Immature natural killer cell (primary cell): ENCODE results near the gene USP48. TPM values are rescaled to one million over a fixed set of nuclear protein-coding genes. Genes with fewer than 3 reads are reported as not detected.
"Not testable (repeated sequence)": the region's sequence is repeated elsewhere in the genome, so short reads cannot be mapped to it uniquely, and the experiment has no call there.

Experiments used
- DNase-seq, 3 donors: peaks; one replicate each; pipeline ENCODE4 v3.0.0; 2022; ENCODE audit warnings: mixed read lengths in 1 of 3
- H3K27ac Mint-ChIP-seq, 6 donors: one replicate each; pipeline ENCODE4 v1.8.0; 2020; ENCODE audit warnings: mixed read lengths in 6 of 6, mild to moderate bottlenecking in 5 of 6, inconsistent platforms in 4 of 6, moderate library complexity in 3 of 6
- H3K27me3 Mint-ChIP-seq, 3 donors: one replicate each; pipeline ENCODE4 v1.8.0; 2020 to 2021; ENCODE audit warnings: low read depth in 3 of 3, mild to moderate bottlenecking in 3 of 3, mixed read lengths in 3 of 3, moderate library complexity in 3 of 3, inconsistent platforms in 1 of 3
- H3K36me3 Mint-ChIP-seq, 3 donors: one replicate each; pipeline ENCODE4 v1.8.0; 2020; ENCODE audit warnings: mixed read lengths in 3 of 3, inconsistent platforms in 2 of 3, mild to moderate bottlenecking in 2 of 3
- H3K4me1 Mint-ChIP-seq, 2 donors: one replicate each; pipeline ENCODE4 v1.8.0; 2020; ENCODE audit warnings: inconsistent platforms in 2 of 2, mild to moderate bottlenecking in 2 of 2, mixed read lengths in 2 of 2, moderate library complexity in 1 of 2
- H3K4me3 Mint-ChIP-seq, 5 donors: one replicate each; pipeline ENCODE4 v1.8.0; 2020; ENCODE audit warnings: mild to moderate bottlenecking in 5 of 5, mixed read lengths in 5 of 5, inconsistent platforms in 3 of 5, moderate library complexity in 3 of 5
- H3K9me3 Mint-ChIP-seq, 6 donors: one replicate each; pipeline ENCODE4 v1.8.0; 2020; ENCODE audit warnings: mild to moderate bottlenecking in 6 of 6, mixed read lengths in 6 of 6, inconsistent platforms in 4 of 6, moderate library complexity in 3 of 6
- polyA plus RNA-seq, 3 donors: library from polyadenylated mRNA; unstranded; fragments of 300-500 nt; fragmentation: Illumina TruSeq; gene quantifications; one replicate each; pipeline ENCODE4 v1.2.3, GENCODE V29; 2021

USP48 gene
- polyA plus RNA-seq, 3 donors from 2014 or later = 24.9 to 31.8 (median 26.3) TPM

DNA sequence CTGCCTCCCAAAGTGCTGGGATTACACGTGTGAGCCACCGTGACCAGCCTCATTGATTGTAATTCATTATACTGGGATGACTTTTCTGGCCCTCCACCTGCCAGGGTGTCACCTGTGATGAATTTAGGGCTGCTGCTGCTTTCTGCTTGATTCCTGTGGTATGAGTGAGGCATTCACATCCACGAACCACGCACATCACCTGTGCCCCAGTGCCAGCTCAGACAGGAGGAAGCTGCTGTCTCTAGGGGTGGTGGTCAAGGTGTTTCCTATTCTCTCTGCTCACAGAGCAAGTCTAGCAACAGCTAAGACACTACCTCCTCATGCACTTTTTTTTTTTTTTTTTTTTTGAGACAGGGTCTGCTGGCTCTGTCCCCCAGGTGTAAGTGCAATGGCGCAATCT, 16.8 kb upstream of the USP48 start:
- Mint-ChIP-seq H3K27me3 (peaks cover 0 to 3% (median 2%) of the 10 kb centered on the region in 3 donors), H3K4me3 (no peak overlapping the region), H3K36me3 (no peaks in the 10 kb centered on the region), H3K4me1 (no peaks in the 10 kb centered on the region), H3K27ac (no peak overlapping the region), H3K9me3 (no peaks in the 10 kb centered on the region)
- DNase-seq = no peak

DNA sequence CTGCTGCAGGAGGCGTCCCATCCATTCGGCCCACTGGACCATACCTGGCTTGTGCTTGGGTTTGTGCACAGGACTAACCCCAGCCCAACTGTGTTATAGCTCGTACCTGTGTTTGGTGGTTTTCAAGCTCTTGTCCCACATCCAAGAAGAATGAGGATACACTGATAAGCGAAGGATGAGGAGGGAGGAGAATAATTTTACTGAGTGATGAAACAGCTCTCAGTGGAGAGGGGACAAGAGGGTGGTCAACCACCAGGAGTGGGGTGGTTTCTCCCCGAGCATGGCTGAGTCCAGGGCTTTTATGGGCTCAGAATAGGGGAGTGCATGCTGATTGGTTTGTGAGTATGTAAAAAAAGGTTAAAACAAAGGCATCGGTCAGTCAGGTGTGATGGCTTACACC, 12.1 kb upstream of the USP48 start:
- Mint-ChIP-seq H3K9me3 (no peaks in the 10 kb centered on the region), H3K36me3 (no peaks in the 10 kb centered on the region)

DNA sequence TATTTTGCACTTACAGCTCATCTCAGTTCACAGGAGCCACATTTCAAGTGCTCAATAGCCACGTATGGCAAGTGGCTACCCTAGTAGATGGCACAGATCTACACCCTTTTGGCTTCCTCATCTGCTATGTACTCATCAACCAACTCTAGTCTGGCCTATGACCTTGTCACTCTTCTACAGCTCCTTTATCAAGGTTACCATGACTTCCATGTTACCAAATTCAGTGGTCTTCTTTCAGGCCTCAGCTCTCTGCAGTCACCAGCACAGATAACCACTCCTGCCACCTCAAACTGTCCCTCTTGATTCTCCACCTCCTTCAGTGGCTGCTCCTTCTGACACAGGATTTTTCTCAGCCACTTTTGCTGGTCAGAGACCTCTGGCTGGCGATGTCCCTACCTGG, 11.7 kb upstream of the USP48 start:
- no peaks in the 10 kb centered on the region for H3K9me3 Mint-ChIP-seq
- H3K4me1 Mint-ChIP-seq = peaks cover 15 to 21% of the 10 kb centered on the region in 2 donors
- H3K36me3 Mint-ChIP-seq = no peaks in the 10 kb centered on the region
- no peak overlapping the region for H3K27ac Mint-ChIP-seq
- H3K4me3 Mint-ChIP-seq = no peak overlapping the region
- H3K27me3 Mint-ChIP-seq = peaks cover 0 to 4% (median 0%) of the 10 kb centered on the region in 3 donors
- no peak for DNase-seq

More for the DNA sequence above, 12.1 kb upstream of the USP48 start:
- Mint-ChIP-seq H3K4me1 (peaks cover 11 to 17% of the 10 kb centered on the region in 2 donors), H3K27ac (no peak overlapping the region), H3K27me3 (peaks cover 0 to 4% (median 0%) of the 10 kb centered on the region in 3 donors), H3K4me3 (no peak overlapping the region)
- no peak for DNase-seq

DNA sequence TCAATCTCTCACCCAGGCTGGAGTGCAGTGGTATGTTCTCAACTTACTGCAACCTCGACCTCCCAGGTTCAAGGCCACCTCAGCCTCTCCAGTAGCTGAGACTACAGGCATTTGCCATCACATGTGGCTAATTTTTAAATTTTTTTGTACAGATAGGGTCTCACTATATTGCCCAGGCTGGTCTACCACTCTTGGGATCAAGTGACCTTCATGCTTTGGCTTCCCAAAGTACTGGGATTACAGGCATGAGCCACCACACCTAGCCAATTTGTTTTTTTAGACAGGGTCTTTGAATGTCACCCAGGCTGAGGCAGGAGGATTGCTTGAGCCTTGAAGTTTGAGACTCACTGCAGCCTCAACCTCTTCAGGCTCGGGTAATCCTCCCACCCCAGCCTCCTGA, 10.2 kb upstream of the USP48 start:
- DNase-seq = no peak
- Mint-ChIP-seq H3K9me3 (no peaks in the 10 kb centered on the region), H3K36me3 (no peaks in the 10 kb centered on the region), H3K27ac (no peak overlapping the region), H3K4me3 (no peak overlapping the region), H3K27me3 (peaks cover 0 to 4% (median 0%) of the 10 kb centered on the region in 3 donors), H3K4me1 (peaks cover 15 to 21% of the 10 kb centered on the region in 2 donors)

DNA sequence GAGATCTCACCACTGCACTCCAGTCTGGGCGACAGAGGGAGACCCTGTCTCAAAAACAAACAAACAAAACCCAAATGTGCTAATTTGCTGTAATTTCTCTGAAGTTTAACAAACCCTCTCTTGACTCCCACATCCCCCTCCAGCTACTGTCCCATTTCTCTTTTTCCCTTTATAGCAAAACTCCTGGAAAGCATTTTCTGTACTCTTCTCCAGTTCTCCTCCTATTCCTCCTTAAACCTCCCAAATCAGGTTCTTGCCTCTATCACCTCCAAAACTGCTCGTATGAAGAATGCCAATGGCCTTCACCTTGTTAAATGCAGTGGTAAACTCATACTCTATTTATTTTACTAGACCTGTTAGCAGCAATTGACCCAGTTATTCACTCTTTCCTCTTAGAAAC, 3.7 kb upstream of the USP48 start:
- H3K9me3 Mint-ChIP-seq = no peaks in the 10 kb centered on the region
- H3K36me3 Mint-ChIP-seq = no peaks in the 10 kb centered on the region
- peaks cover 22 to 31% of the 10 kb centered on the region in 2 donors for H3K4me1 Mint-ChIP-seq
- H3K27me3 Mint-ChIP-seq = peaks cover 11 to 22% (median 16%) of the 10 kb centered on the region in 3 donors
- H3K4me3 Mint-ChIP-seq = no peak overlapping the region
- no peak for DNase-seq
- peak overlapping the region in 1 of 6 donors; percentile 19 for H3K27ac Mint-ChIP-seq

DNA sequence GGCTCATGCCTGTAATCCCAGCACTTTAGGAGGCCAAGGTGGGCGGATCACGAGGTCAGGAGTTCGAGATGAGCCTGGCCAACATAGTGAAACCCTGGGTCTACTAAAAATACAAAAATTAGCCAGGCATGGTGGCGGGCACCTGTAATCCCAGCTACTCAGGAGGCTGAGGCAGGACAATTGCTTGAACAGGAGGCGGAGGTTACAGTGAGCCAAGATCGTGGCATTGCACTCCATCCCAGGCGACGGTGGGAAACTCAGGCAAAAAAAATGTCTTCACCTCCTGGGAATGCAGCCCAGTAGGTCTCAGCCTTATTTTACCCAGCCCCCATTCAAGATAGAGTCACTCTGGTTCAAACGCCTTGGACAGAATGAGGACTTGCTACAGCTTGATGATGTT, 2.8 kb upstream of the USP48 start:
- H3K4me1 Mint-ChIP-seq = peaks cover 22 to 27% of the 10 kb centered on the region in 2 donors
- not testable (repeated sequence) for H3K9me3 Mint-ChIP-seq, H3K4me3 Mint-ChIP-seq, H3K36me3 Mint-ChIP-seq, DNase-seq, H3K27ac Mint-ChIP-seq
- peaks cover 11 to 22% (median 16%) of the 10 kb centered on the region in 3 donors for H3K27me3 Mint-ChIP-seq

DNA sequence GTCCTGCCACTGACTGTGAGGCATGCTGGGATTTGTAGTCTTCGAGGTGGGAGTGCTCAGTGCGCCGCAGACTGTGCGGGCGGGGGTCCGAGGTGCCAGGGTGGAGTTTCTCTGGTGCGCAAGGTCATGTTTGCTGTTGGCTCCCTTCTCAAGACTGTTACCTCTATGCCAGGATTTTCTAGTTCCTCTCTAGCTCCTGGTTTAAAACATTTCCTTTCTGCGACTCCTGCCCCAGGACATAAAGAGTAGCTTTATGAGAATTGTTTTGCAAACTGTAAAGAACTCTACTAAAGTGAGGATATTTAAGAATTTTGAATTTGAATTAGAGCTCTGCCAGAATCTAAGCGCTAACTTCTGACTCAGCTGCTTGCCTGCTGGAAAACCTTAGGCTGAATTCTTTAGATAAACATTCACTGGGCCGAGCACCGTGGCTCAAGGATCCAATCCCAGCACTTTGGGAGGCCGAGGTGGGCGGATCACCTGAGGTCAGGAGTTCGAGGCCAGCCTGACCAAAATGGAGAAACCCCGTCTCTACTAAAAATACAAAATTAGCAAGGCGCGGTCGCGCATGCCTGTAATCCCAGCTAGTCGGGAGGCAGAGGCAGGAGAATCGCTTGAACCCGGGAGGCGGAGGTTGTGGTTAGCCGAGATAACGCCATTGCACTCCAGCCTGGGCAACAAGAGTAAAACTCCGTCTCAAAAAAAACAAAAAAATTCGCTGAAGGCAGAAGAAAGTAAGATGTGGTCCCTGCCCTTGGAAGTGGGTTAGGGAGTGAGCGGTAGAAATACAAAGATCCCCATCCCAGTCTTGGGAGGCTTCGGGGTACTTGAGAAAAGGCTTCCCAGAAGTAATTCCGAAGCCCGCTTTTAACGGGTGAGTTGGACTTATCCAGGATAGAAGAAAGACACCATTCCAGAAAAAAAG, 992 bp upstream of the USP48 start:
- no peak for DNase-seq
- Mint-ChIP-seq H3K27ac (peak overlapping the region; percentile 100), H3K9me3 (no peaks in the 10 kb centered on the region), H3K4me1 (peaks cover 29 to 35% of the 10 kb centered on the region in 2 donors), H3K27me3 (peaks cover 11 to 20% (median 16%) of the 10 kb centered on the region in 3 donors), H3K36me3 (no peaks in the 10 kb centered on the region), H3K4me3 (peak overlapping the region; percentile 94 to 99 (median 99))

DNA sequence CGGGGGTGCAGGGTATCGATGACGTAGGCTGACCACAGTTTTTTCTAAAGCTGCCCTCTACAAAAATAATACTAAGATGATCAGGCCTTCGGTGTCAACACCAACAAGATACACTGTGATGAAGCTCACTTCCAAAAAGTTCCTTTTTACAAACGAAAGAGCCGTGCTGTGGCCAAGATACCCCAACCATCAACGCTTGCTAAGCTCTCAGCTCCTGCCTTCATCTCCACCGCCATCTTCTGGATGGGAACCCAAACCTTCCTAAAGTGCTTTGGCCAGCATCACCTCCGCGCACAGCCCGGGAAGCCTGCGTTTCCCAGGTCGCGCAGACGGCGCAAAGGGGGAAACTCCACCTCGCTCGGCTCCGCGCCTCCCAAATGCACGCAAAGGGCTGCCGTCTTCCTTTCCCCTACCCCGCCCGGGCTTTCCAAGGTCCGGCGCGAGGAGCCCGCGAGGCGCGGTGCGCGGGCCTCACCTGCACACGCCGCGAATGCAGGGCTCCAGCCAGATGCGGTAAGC, 541 bp downstream of the USP48 start:
- Mint-ChIP-seq H3K27me3 (peaks cover 11 to 20% (median 16%) of the 10 kb centered on the region in 3 donors), H3K4me3 (peak overlapping the region; percentile 94 to 99 (median 99)), H3K36me3 (no peaks in the 10 kb centered on the region), H3K4me1 (peaks cover 34 to 46% of the 10 kb centered on the region in 2 donors), H3K9me3 (no peaks in the 10 kb centered on the region), H3K27ac (peak overlapping the region; percentile 82 to 100 (median 97))
- peak; percentile 60 to 69 (median 61) for DNase-seq

DNA sequence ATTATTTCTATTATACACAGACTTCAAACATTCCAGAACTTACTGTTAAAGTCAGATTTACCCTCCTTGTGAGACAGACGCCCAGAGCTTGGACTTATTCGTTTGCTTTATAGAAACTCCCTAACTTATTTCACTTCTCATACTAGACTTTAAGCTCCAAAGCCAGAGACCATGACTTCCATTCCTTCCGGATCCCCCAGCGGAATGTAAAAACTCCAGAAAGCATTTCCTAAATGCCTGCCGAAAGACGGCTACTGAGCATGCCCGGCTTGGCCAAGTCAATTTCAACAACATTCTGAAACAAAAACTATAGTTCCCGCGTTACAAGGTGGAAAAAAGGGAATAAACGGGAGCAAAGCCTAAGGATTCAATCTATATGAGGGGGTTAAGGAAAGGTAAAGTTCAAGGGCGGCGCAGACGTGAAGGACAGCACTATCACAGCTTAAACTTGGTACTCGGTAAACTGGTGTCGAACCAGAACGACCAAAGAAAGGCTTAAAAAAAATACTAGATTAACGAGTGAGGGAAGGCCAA, 1.1 kb downstream of the USP48 start:
- Mint-ChIP-seq H3K27ac (peak overlapping the region; percentile 82 to 100 (median 97)), H3K9me3 (no peaks in the 10 kb centered on the region)

DNA sequence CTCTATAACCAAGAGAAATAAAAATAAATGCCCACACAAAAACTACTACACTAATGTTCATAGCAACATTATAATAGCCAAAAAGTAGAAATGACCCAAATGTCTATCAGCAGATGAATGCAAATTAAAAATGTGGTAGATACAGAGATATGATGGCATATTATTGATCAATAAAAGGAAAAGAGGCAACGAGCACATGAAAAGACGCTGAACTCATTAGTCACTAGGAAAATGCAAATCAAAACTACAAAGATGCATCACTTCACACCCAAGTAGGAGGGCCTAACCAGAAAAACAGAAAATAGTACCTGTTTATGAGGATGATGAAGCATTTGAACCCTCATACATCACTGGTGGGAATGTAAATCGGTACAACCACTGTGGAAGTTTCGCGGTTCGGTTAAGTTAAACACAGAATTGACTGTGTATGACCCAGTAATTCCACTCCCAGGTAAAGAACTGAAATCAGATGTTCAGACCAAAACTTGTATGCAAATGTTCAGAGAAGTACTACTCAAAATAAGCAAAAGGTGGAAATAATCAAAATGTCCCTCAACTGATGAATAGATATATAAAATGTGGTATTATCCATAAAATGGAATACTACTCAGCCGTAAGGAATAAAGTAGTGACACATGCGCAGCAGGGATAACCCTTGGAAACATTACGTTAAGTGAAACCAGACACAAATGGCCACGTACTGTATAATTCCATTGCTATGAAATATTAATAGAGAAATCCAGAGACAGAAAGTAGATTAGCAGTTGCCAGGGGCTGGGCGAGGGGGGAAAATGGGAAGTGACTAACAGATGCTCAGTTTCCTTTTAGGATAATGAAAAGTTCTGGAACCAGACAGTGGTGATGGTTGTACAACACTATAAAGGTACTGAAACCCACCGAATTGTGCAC, 3.1 kb downstream of the USP48 start:
- H3K9me3 Mint-ChIP-seq = no peaks in the 10 kb centered on the region
- peaks cover 11 to 17% (median 11%) of the 10 kb centered on the region in 3 donors for H3K27me3 Mint-ChIP-seq
- H3K27ac Mint-ChIP-seq = peak overlapping the region; percentile 24 to 74 (median 52)
- H3K36me3 Mint-ChIP-seq = no peaks in the 10 kb centered on the region
- DNase-seq = no peak
- H3K4me3 Mint-ChIP-seq = peak overlapping the region in 4 of 5 donors; percentile 7 to 67 (median 40)
- H3K4me1 Mint-ChIP-seq = peaks cover 50 to 65% of the 10 kb centered on the region in 2 donors

More for the DNA sequence above, 1.1 kb downstream of the USP48 start:
- peak in 1 of 3 donors; percentile 9 for DNase-seq
- peaks cover 11 to 20% (median 14%) of the 10 kb centered on the region in 3 donors for H3K27me3 Mint-ChIP-seq
- peaks cover 37 to 50% of the 10 kb centered on the region in 2 donors for H3K4me1 Mint-ChIP-seq
- H3K4me3 Mint-ChIP-seq = peak overlapping the region; percentile 94 to 99 (median 99)
- H3K36me3 Mint-ChIP-seq = no peaks in the 10 kb centered on the region

DNA sequence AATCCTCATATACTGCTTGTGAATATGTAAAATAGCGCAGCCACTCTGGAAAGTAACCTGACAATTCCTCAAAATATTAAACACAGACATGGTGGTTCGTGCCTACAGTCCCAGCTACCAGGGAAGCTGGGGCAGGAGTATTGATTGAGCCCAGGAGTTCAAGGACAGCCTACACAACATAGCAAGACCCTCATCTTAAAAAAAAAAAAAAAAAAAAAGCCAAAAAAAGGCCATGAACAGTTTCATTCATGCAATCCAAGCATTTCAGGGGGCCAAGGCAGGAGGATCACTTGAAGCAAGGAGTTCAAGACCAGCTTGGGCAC, 4.6 kb downstream of the USP48 start:
- H3K27me3 Mint-ChIP-seq = peaks cover 6 to 13% (median 7%) of the 10 kb centered on the region in 3 donors
- H3K4me3 Mint-ChIP-seq = no peak overlapping the region
- H3K36me3 Mint-ChIP-seq = no peaks in the 10 kb centered on the region
- H3K9me3 Mint-ChIP-seq = no peaks in the 10 kb centered on the region
- no peak for DNase-seq
- H3K4me1 Mint-ChIP-seq = peaks cover 52 to 67% of the 10 kb centered on the region in 2 donors
- H3K27ac Mint-ChIP-seq = peak overlapping the region in 2 of 6 donors; percentile 3 to 77

DNA sequence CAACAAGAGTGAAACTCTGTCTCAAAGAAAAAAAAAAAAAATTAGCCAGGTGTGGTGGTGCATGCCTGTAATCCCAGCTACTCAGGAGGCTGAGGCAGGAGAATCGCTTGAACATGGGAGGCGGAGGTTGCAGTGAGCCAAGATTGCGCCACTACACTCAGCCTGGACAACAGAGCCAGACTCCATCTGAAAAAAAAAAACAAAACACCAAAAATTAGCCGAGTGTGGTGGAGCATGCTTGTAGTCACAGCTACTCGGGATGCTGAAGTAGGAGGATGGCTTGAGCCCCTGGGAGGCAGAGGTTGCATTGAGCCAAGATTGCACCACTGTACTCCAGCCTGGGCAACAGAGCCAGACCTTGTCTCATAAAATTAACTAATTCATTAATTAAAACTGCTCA, 6.0 kb downstream of the USP48 start:
- DNase-seq, H3K36me3 Mint-ChIP-seq, H3K27ac Mint-ChIP-seq, H3K9me3 Mint-ChIP-seq, H3K4me3 Mint-ChIP-seq, H3K27me3 Mint-ChIP-seq: not testable (repeated sequence)
- peaks cover 56 to 69% of the 10 kb centered on the region in 2 donors for H3K4me1 Mint-ChIP-seq

DNA sequence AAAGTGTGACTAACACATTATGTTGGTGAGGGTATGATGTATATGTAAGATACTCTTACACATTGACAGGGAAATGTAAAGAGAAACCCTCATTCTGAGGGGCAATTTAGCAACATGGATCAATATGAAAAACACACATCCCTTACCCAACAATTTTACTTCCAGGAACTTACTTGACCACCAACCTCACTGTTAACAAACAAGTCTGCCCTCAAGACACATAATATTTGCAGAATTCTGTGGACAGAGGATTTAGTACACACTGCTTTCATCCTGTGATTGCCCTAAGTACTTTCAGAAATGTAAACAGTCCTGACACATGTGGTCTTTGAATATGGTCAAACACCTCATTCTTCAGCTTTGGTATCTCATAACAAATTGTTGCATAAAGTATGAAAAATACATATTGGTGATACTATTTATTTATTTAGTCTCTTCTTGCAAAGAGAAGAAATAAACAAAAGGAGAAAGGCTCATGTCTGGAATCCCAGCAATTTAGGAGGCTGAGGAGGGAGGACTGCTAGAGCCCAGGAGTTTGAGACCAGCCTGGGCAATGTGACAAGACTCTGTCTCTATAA, 6.9 kb downstream of the USP48 start:
- peaks cover 48 to 68% of the 10 kb centered on the region in 2 donors for H3K4me1 Mint-ChIP-seq
- peak overlapping the region in 5 of 6 donors; percentile 8 to 77 (median 52) for H3K27ac Mint-ChIP-seq
- no peaks in the 10 kb centered on the region for H3K36me3 Mint-ChIP-seq
- no peaks in the 10 kb centered on the region for H3K9me3 Mint-ChIP-seq
- H3K4me3 Mint-ChIP-seq = peak overlapping the region in 1 of 5 donors; percentile 40
- peaks cover 0 to 2% (median 0%) of the 10 kb centered on the region in 3 donors for H3K27me3 Mint-ChIP-seq
- no peak for DNase-seq
